Activated T-cell treated with anti-CD3 and anti-CD28 coated beads, Interleukin-2, amount 50 U/mL, for 1 hour (primary cell): ENCODE data around the gene CELF5.
"Not testable (repeated sequence)": the region's sequence is repeated elsewhere in the genome, so short reads cannot be mapped to it uniquely, and the experiment has no call there.

ENCODE experiments used
- DNase-seq: peaks from one replicate; pipeline ENCODE4 v3.0.0-alpha.2; 2020

Gene CELF5

GRCh38 chr19:3330047-3330446 is 105.6 kb downstream of the CELF5 start:
- no peak for DNase-seq

GRCh38 chr19:3332232-3332631 is 107.8 kb downstream of the CELF5 start:
- not testable (repeated sequence) for DNase-seq

- no peak for DNase-seq
Measured at GRCh38 chr19:3333020-3333583, 108.6 kb downstream of the CELF5 start.

- no peak for DNase-seq
Measured at GRCh38 chr19:3333662-3334061, 109.2 kb downstream of the CELF5 start.

GRCh38 chr19:3334749-3335430 is 110.4 kb downstream of the CELF5 start:
- DNase-seq = not testable (repeated sequence)

- DNase-seq = no peak
Measured at GRCh38 chr19:3335431-3336350, 111.2 kb downstream of the CELF5 start.

GRCh38 chr19:3336351-3336679 is 111.9 kb downstream of the CELF5 start:
- DNase-seq = no peak

GRCh38 chr19:3336680-3337523 is 112.4 kb downstream of the CELF5 start:
- DNase-seq = no peak

GRCh38 chr19:3338541-3339181 is 114.2 kb downstream of the CELF5 start:
- DNase-seq = peak; percentile 65

- DNase-seq = no peak
Measured at GRCh38 chr19:3340340-3340739, 115.9 kb downstream of the CELF5 start.

- DNase-seq = no peak
Measured at GRCh38 chr19:3342246-3342645, 117.8 kb downstream of the CELF5 start.

- not testable (repeated sequence) for DNase-seq
Measured at GRCh38 chr19:3342962-3343361, 118.5 kb downstream of the CELF5 start.

- peak; percentile 44 for DNase-seq
Measured at GRCh38 chr19:3343619-3344502, 119.4 kb downstream of the CELF5 start.

- DNase-seq = no peak
Measured at GRCh38 chr19:3344608-3345598, 120.4 kb downstream of the CELF5 start.

GRCh38 chr19:3345850-3346460 is 121.5 kb downstream of the CELF5 start:
- no peak for DNase-seq
